SK-N-SH treated with all-trans-retinoic acid at 6 μM for 48 hours (cell line): ENCODE results near the gene MLKL.

Experiments
- ARNTL ChIP-seq: fragments of 450-650 bp; formaldehyde crosslinking; IDR thresholded peaks from 2 replicates; pipeline ENCODE4 v1.5.0; 2020; ENCODE audit warnings: low read depth, mild to moderate bottlenecking, moderate library complexity, borderline replicate concordance
- CSDC2 ChIP-seq: fragments of 250-450 bp; sonication (Bioruptor Pico); IDR thresholded peaks from 2 replicates; pipeline ENCODE4 v1.5.0; 2020; ENCODE audit warnings: mild to moderate bottlenecking, moderate library complexity
- CSRNP3 ChIP-seq: fragments of 250-450 bp; sonication (Bioruptor Pico); IDR thresholded peaks from 2 replicates; pipeline ENCODE4 v1.5.1; 2021; ENCODE audit warnings: mild to moderate bottlenecking, moderate library complexity
- OSR1 ChIP-seq: fragments of 250-450 bp; sonication (Bioruptor Pico); IDR thresholded peaks from 2 replicates; pipeline ENCODE4 v1.8.0; 2022; ENCODE audit warnings: moderate library complexity, mild to moderate bottlenecking, inconsistent platforms
- TCF4 ChIP-seq: fragments of 250-450 bp; sonication (Bioruptor Pico); IDR thresholded peaks from 2 replicates; pipeline ENCODE4 v1.8.0; 2021; ENCODE audit warnings: mild to moderate bottlenecking, moderate library complexity, borderline replicate concordance
- TOX ChIP-seq: fragments of 250-450 bp; sonication (Bioruptor Pico); IDR thresholded peaks from 2 replicates; pipeline ENCODE4 v1.8.0; 2021; ENCODE audit warnings: mild to moderate bottlenecking, moderate library complexity, borderline replicate concordance
- TSHZ2 ChIP-seq: fragments of 250-450 bp; sonication (Bioruptor Pico); IDR thresholded peaks from 2 replicates; pipeline ENCODE4 v1.5.0; 2020; ENCODE audit warnings: mild to moderate bottlenecking, moderate library complexity
- ZC3H10 ChIP-seq: fragments of 250-450 bp; sonication (Bioruptor Pico); IDR thresholded peaks from 2 replicates; pipeline ENCODE4 v1.5.1; 2021; ENCODE audit warnings: mild to moderate bottlenecking, moderate library complexity
- ZFP3 ChIP-seq: fragments of 250-450 bp; sonication (Bioruptor Pico); IDR thresholded peaks from 2 replicates; pipeline ENCODE4 v1.5.0; 2020; ENCODE audit warnings: mild to moderate bottlenecking, moderate library complexity
- ZFP30 ChIP-seq: fragments of 450-650 bp; formaldehyde crosslinking; IDR thresholded peaks from 2 replicates; pipeline ENCODE4 v1.5.0; 2022; ENCODE audit warnings: mild to moderate bottlenecking, moderate library complexity
- ZNF8 ChIP-seq: fragments of 450-650 bp; formaldehyde crosslinking; IDR thresholded peaks from 2 replicates; pipeline ENCODE4 v1.5.0; 2020; ENCODE audit warnings: mild to moderate bottlenecking, moderate library complexity
- TF ChIP-seq, protein P1 (sequence below): fragments of 250-450 bp; sonication (Bioruptor Pico); IDR thresholded peaks from 2 replicates; pipeline ENCODE4 v1.5.1; 2020; ENCODE audit warnings: low read depth, mild to moderate bottlenecking, moderate library complexity

DNA sequence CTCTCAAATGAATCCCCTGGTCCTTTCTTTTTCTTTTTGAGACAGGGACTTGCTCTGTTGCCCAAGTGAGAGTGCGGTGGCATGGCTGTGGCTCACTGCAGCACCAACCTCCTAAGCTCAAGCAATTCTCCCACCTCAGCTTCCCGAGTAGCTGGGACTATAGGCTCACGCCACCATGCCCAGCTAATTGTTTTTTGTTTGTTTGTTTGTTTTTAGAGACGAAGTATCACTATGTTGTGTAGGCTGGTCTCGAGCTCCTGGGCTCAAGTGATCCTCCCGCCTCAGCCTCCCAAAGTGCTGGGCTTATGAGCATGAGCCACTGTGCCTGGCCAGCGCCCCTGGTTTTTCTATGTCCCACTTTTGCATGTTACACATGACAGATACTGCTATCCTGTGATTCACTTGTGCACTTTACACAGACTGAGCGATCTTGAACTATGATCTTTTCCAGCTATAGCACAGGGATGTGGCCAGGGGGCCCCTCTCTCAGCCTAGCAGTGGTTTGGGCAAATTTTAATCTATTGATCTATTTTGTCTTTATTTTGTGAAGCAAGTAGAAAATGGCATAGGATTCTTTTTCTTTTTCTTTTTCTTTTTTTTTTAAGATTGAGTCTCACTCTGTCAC, 31.3 kb upstream of the MLKL start:
- no peak for TF ChIP-seq ARNTL
- no peak for TF ChIP-seq ZFP30 (CRISPR knock-in tag)
- TF ChIP-seq, protein P1, sequence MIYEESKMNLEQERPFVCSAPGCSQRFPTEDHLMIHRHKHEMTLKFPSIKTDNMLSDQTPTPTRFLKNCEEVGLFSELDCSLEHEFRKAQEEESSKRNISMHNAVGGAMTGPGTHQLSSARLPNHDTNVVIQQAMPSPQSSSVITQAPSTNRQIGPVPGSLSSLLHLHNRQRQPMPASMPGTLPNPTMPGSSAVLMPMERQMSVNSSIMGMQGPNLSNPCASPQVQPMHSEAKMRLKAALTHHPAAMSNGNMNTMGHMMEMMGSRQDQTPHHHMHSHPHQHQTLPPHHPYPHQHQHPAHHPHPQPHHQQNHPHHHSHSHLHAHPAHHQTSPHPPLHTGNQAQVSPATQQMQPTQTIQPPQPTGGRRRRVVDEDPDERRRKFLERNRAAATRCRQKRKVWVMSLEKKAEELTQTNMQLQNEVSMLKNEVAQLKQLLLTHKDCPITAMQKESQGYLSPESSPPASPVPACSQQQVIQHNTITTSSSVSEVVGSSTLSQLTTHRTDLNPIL: no peak
- TF ChIP-seq CSRNP3 (CRISPR knock-in tag): no peak
- TF ChIP-seq OSR1 (CRISPR knock-in tag): no peak
- TF ChIP-seq ZFP3 (CRISPR knock-in tag): no peak
- TF ChIP-seq TCF4 (CRISPR knock-in tag): no peak
- TF ChIP-seq TOX (CRISPR knock-in tag): no peak
- no peak for TF ChIP-seq ZNF8 (CRISPR knock-in tag)
- TF ChIP-seq TSHZ2 (CRISPR knock-in tag): no peak
- no peak for TF ChIP-seq ZC3H10 (CRISPR knock-in tag)
- no peak for TF ChIP-seq CSDC2 (CRISPR knock-in tag)
